Measurements from ENCODE around the gene PDE5A.

PDE5A gene

GRCh38 chr4:119540249-119540648 lies 88.4 kb downstream of the PDE5A start:
- in situ Hi-C loops (cut with HindIII; ENCODE audit: low pct_ligation_motif_present, low sequenced_read_pairs), result no loop called here
- TF ChIP-seq CTCF (IDR thresholded peaks at IDR 0.05; ENCODE audit: low read depth, low read length, missing control alignments), result no peak
- Histone ChIP-seq H3K27ac (no peak overlapping the region), H3K4me3 (ENCODE audit: low read depth, low read length) (no peak overlapping the region), H3K27me3 (replicated peaks) (no peaks in the 10 kb centered on the region), H3K36me3 (replicated peaks) (no peaks in the 10 kb centered on the region)
- no peak for DNase-seq

DNA sequence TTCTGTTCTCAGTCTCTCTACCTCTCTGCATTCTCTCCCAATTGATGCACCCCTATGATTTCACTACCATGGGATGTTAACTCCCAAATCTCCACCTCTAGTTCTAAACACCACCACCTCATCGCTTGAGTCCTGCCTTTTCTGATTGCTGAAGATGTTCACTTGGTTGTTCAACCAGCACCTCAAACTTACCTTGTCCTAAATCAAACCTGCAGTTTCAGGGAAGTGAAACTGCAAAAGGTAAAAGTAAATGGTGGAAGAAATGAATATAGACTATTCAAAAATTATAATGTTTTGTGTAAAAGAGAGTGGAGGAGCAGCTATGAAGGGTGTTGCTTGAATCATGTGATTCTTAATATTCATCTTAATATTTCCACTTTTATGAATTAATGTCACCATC lies 91.0 kb downstream of the PDE5A start:
- H3K4me3 ChIP-seq (ENCODE audit: low read depth, low read length), result no peak overlapping the region
- TF ChIP-seq CTCF (IDR thresholded peaks at IDR 0.05; ENCODE audit: low read depth, low read length, missing control alignments), result no peak
- no peaks in the 10 kb centered on the region for H3K36me3 ChIP-seq (replicated peaks)

DNA sequence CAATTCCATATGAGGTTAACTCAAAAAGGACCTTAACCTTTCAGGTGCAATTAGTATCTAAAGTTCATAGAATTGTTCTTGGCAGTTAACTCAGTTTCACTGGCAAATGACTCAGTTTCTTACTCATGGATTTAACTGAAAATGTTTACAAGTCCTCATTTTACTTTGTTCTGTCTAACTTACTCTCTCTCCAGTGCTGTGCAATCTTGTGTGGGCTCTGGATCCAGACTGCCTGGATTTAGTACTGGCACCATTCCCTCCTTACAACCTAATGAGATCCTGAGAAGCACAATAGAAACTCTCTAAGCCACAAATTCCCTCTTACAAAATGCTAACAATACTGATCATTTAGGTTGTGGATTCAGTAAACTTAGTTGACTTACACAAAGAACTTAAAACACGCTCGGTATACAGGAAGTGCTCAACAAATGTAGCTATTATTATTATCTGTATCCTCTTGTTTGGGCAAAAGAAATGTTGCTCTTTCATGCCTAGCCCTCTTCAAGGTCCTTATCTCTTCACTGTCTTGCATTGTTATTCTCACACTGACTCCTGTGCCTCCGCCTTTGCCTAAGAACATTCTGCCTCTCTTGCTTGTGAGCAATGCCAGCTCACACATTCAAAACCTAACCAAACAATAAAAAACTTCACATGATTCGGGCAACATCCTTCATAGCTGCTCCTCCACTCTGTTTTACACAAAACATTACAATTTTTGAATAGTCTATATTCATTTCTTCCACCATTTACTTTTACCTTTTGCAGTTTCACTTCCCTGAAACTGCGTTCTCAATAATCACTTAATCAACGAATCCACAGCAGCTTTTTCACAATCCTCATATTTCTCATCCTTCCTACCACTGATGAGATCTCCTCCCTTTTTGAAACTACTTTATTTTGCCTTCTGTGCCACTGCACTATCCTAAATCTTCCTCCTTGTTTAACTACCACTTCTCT lies 91.8 kb downstream of the PDE5A start:
- in situ Hi-C loops (cut with HindIII; ENCODE audit: low pct_ligation_motif_present, low sequenced_read_pairs), result no loop called here
- Histone ChIP-seq H3K36me3 (replicated peaks) (no peaks in the 10 kb centered on the region), H3K27ac (no peak overlapping the region), H3K4me3 (ENCODE audit: low read depth, low read length) (no peak overlapping the region), H3K27me3 (replicated peaks) (no peaks in the 10 kb centered on the region)
- no peak for TF ChIP-seq CTCF (IDR thresholded peaks at IDR 0.05; ENCODE audit: low read depth, low read length, missing control alignments)
- no peak for DNase-seq

More for the DNA sequence above, 91.0 kb downstream of the PDE5A start:
- DNase-seq, result no peak
- Histone ChIP-seq H3K27ac (no peak overlapping the region), H3K27me3 (replicated peaks) (no peaks in the 10 kb centered on the region)
- in situ Hi-C loops (cut with HindIII; ENCODE audit: low pct_ligation_motif_present, low sequenced_read_pairs), result no loop called here

DNA sequence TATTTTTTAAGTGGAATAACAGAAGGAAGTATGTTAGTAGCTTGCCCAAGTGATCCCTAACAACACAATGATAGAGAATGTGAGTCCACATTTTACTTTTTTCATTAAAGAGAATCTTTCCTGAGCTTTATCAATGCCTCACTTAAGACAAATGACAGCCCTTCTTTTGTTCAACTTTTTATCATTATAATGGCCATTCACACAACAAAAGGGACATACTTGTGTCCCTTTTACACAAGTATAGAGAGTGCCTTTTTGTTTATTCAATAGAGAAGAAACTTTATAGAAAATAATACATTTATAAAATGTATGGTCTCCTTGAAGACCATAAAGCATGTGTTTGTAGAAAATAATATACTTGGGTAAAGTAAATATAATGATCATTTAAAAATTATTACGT lies 96.3 kb downstream of the PDE5A start:
- in situ Hi-C loops (cut with HindIII; ENCODE audit: low pct_ligation_motif_present, low sequenced_read_pairs), result no loop called here
- Histone ChIP-seq H3K27me3 (replicated peaks) (no peaks in the 10 kb centered on the region), H3K27ac (no peak overlapping the region), H3K36me3 (replicated peaks) (peaks cover 2% of the 10 kb centered on the region), H3K4me3 (ENCODE audit: low read depth, low read length) (no peak overlapping the region)
- no peak for TF ChIP-seq CTCF (IDR thresholded peaks at IDR 0.05; ENCODE audit: low read depth, low read length, missing control alignments)
- no peak for DNase-seq

- DNase-seq, result no peak
- TF ChIP-seq CTCF (IDR thresholded peaks at IDR 0.05; ENCODE audit: low read depth, low read length, missing control alignments), result no peak
- Histone ChIP-seq H3K27me3 (replicated peaks) (no peaks in the 10 kb centered on the region), H3K4me3 (ENCODE audit: low read depth, low read length) (no peak overlapping the region), H3K27ac (no peak overlapping the region), H3K36me3 (replicated peaks) (peaks cover 2% of the 10 kb centered on the region)
- in situ Hi-C loops (cut with HindIII; ENCODE audit: low pct_ligation_motif_present, low sequenced_read_pairs), result no loop called here
These were observed 98.8 kb downstream of the PDE5A start for GRCh38 chr4:119529788-119530187.
